ENCODE data around the gene EPGN.

EPGN gene

GRCh38 chr4:74308215-74308614, at the start of gene EPGN:
Gene EPGN (plus strand): TSS chr4:74308470. CDS start chr4:74308534, 64 bp downstream.
- H3K27ac ChIP-seq = no peak within 1 kb of the TSS
- H3K9me3 ChIP-seq (ENCODE audit: low read depth, low read length) = no peaks in the 10 kb centered on the region
- no peak within 1 kb of the TSS for H3K9ac ChIP-seq (ENCODE audit: insufficient read length)
- H3K4me3 ChIP-seq = no peak within 1 kb of the TSS
- TF ChIP-seq EZH2 (IDR thresholded peaks at IDR 0.05) = no peak
- no peaks in the 10 kb centered on the region for H3K36me3 ChIP-seq (ENCODE audit: insufficient read depth, low read length)
- no peak for DNase-seq (ENCODE audit: low read depth, low spot score)

GRCh38 chr4:74258963-74259362, 49.3 kb upstream of the EPGN start:
- no peaks in the 10 kb centered on the region for H3K9me3 ChIP-seq (ENCODE audit: low read depth, low read length)
- H3K36me3 ChIP-seq (ENCODE audit: insufficient read depth, low read length) = no peaks in the 10 kb centered on the region
- no peak for TF ChIP-seq EZH2 (IDR thresholded peaks at IDR 0.05)
- TF ChIP-seq POLR2AphosphoS5 (IDR thresholded peaks at IDR 0.05; ENCODE audit: borderline replicate concordance, low read depth, low read length) = no peak
- no peak for TF ChIP-seq FOXP2 (optimal IDR thresholded peaks at IDR 0.05; ENCODE audit: control extremely low read depth, extremely low read length, insufficient read depth)
- H3K9ac ChIP-seq (ENCODE audit: insufficient read length) = no peak overlapping the region
- DNase-seq (ENCODE audit: low read depth, low spot score) = no peak
- H3K4me3 ChIP-seq = no peak overlapping the region
- no peak overlapping the region for H3K27ac ChIP-seq

- TF ChIP-seq FOXP2 (optimal IDR thresholded peaks at IDR 0.05; ENCODE audit: control extremely low read depth, extremely low read length, insufficient read depth) (no peak), EZH2 (IDR thresholded peaks at IDR 0.05) (no peak), POLR2AphosphoS5 (IDR thresholded peaks at IDR 0.05; ENCODE audit: borderline replicate concordance, low read depth, low read length) (no peak)
- H3K36me3 ChIP-seq (ENCODE audit: insufficient read depth, low read length) = no peaks in the 10 kb centered on the region
- no peak overlapping the region for H3K4me3 ChIP-seq
- H3K9me3 ChIP-seq (ENCODE audit: low read depth, low read length) = no peaks in the 10 kb centered on the region
- no peak overlapping the region for H3K9ac ChIP-seq (ENCODE audit: insufficient read length)
- no peak overlapping the region for H3K27ac ChIP-seq
- no peak for DNase-seq (ENCODE audit: low read depth, low spot score)
Observed at GRCh38 chr4:74260036-74260435, 48.2 kb upstream of the EPGN start.

- Histone ChIP-seq H3K27ac (no peak overlapping the region), H3K4me3 (no peak overlapping the region), H3K36me3 (ENCODE audit: insufficient read depth, low read length) (no peaks in the 10 kb centered on the region), H3K9me3 (ENCODE audit: low read depth, low read length) (no peaks in the 10 kb centered on the region), H3K9ac (ENCODE audit: insufficient read length) (no peak overlapping the region)
- no peak for DNase-seq (ENCODE audit: low read depth, low spot score)
- TF ChIP-seq FOXP2 (optimal IDR thresholded peaks at IDR 0.05; ENCODE audit: control extremely low read depth, extremely low read length, insufficient read depth) (no peak), POLR2AphosphoS5 (IDR thresholded peaks at IDR 0.05; ENCODE audit: borderline replicate concordance, low read depth, low read length) (no peak), EZH2 (IDR thresholded peaks at IDR 0.05) (no peak)
Observed at GRCh38 chr4:74262522-74262921, 45.7 kb upstream of the EPGN start.

GRCh38 chr4:74263551-74263950, 44.7 kb upstream of the EPGN start:
- DNase-seq (ENCODE audit: low read depth, low spot score) = no peak
- Histone ChIP-seq H3K9me3 (ENCODE audit: low read depth, low read length) (no peaks in the 10 kb centered on the region), H3K27ac (no peak overlapping the region), H3K9ac (ENCODE audit: insufficient read length) (no peak overlapping the region), H3K4me3 (no peak overlapping the region), H3K36me3 (ENCODE audit: insufficient read depth, low read length) (no peaks in the 10 kb centered on the region)
- no peak for TF ChIP-seq FOXP2 (optimal IDR thresholded peaks at IDR 0.05; ENCODE audit: control extremely low read depth, extremely low read length, insufficient read depth)
- no peak for TF ChIP-seq EZH2 (IDR thresholded peaks at IDR 0.05)
- no peak for TF ChIP-seq POLR2AphosphoS5 (IDR thresholded peaks at IDR 0.05; ENCODE audit: borderline replicate concordance, low read depth, low read length)

- TF ChIP-seq EZH2 (IDR thresholded peaks at IDR 0.05) = no peak
- no peak for TF ChIP-seq POLR2AphosphoS5 (IDR thresholded peaks at IDR 0.05; ENCODE audit: borderline replicate concordance, low read depth, low read length)
- no peak for TF ChIP-seq FOXP2 (optimal IDR thresholded peaks at IDR 0.05; ENCODE audit: control extremely low read depth, extremely low read length, insufficient read depth)
- no peak for DNase-seq (ENCODE audit: low read depth, low spot score)
Observed at GRCh38 chr4:74266081-74266480, 42.2 kb upstream of the EPGN start.

GRCh38 chr4:74267998-74268606, 40.2 kb upstream of the EPGN start:
- Histone ChIP-seq H3K36me3 (ENCODE audit: insufficient read depth, low read length) (no peaks in the 10 kb centered on the region), H3K9me3 (ENCODE audit: low read depth, low read length) (no peaks in the 10 kb centered on the region), H3K9ac (ENCODE audit: insufficient read length) (no peak overlapping the region), H3K27ac (no peak overlapping the region), H3K4me3 (no peak overlapping the region)
- TF ChIP-seq FOXP2 (optimal IDR thresholded peaks at IDR 0.05; ENCODE audit: control extremely low read depth, extremely low read length, insufficient read depth) = no peak
- TF ChIP-seq POLR2AphosphoS5 (IDR thresholded peaks at IDR 0.05; ENCODE audit: borderline replicate concordance, low read depth, low read length) = no peak
- TF ChIP-seq EZH2 (IDR thresholded peaks at IDR 0.05) = no peak
- DNase-seq (ENCODE audit: low read depth, low spot score) = no peak

More at GRCh38 chr4:74266081-74266480, 42.2 kb upstream of the EPGN start:
- Histone ChIP-seq H3K9me3 (ENCODE audit: low read depth, low read length) (no peaks in the 10 kb centered on the region), H3K36me3 (ENCODE audit: insufficient read depth, low read length) (no peaks in the 10 kb centered on the region), H3K27ac (no peak overlapping the region), H3K9ac (ENCODE audit: insufficient read length) (no peak overlapping the region), H3K4me3 (no peak overlapping the region)

- Histone ChIP-seq H3K27ac (no peak overlapping the region), H3K36me3 (ENCODE audit: insufficient read depth, low read length) (no peaks in the 10 kb centered on the region), H3K4me3 (no peak overlapping the region), H3K9ac (ENCODE audit: insufficient read length) (no peak overlapping the region), H3K9me3 (ENCODE audit: low read depth, low read length) (no peaks in the 10 kb centered on the region)
- no peak for DNase-seq (ENCODE audit: low read depth, low spot score)
- TF ChIP-seq EZH2 (IDR thresholded peaks at IDR 0.05) (no peak), FOXP2 (optimal IDR thresholded peaks at IDR 0.05; ENCODE audit: control extremely low read depth, extremely low read length, insufficient read depth) (no peak), POLR2AphosphoS5 (IDR thresholded peaks at IDR 0.05; ENCODE audit: borderline replicate concordance, low read depth, low read length) (no peak)
Observed at GRCh38 chr4:74268643-74269042, 39.6 kb upstream of the EPGN start.

- H3K9me3 ChIP-seq (ENCODE audit: low read depth, low read length) = no peaks in the 10 kb centered on the region
- H3K27ac ChIP-seq = no peak overlapping the region
- no peak overlapping the region for H3K4me3 ChIP-seq
- no peak for TF ChIP-seq FOXP2 (optimal IDR thresholded peaks at IDR 0.05; ENCODE audit: control extremely low read depth, extremely low read length, insufficient read depth)
- no peak for TF ChIP-seq POLR2AphosphoS5 (IDR thresholded peaks at IDR 0.05; ENCODE audit: borderline replicate concordance, low read depth, low read length)
- TF ChIP-seq EZH2 (IDR thresholded peaks at IDR 0.05) = no peak
- H3K36me3 ChIP-seq (ENCODE audit: insufficient read depth, low read length) = no peaks in the 10 kb centered on the region
- DNase-seq (ENCODE audit: low read depth, low spot score) = no peak
- no peak overlapping the region for H3K9ac ChIP-seq (ENCODE audit: insufficient read length)
Observed at GRCh38 chr4:74278490-74278889, 29.8 kb upstream of the EPGN start.
